ENCODE data around the gene TFCP2L1. TPM values are rescaled to one million over a fixed set of nuclear protein-coding genes. Genes with fewer than 3 reads are reported as not detected.
A peak's percentile ranks its signal among the peaks of the same experiment; 100 is the strongest.
"Not testable (repeated sequence)": the region's sequence is repeated elsewhere in the genome, so short reads cannot be mapped to it uniquely, and the experiment has no call there.

The TFCP2L1 gene
- total RNA-seq, 1 donor from 2014 or later, result 12.3 TPM

GRCh38 chr2:121307048-121307447, 22.0 kb upstream of the TFCP2L1 start:
- no peak overlapping the region for H3K4me3 ChIP-seq (ENCODE audit: low read depth, low read length)
- TF ChIP-seq CTCF (conservative IDR thresholded peaks at IDR 0.05; ENCODE audit: low read depth, low read length), result no peak
- DNase-seq (ENCODE audit: low read depth), result no peak

- TF ChIP-seq CTCF (conservative IDR thresholded peaks at IDR 0.05; ENCODE audit: low read depth, low read length), result no peak
- no peak overlapping the region for H3K4me3 ChIP-seq (ENCODE audit: low read depth, low read length)
- no peak for DNase-seq (ENCODE audit: low read depth)
These were observed 19.9 kb upstream of the TFCP2L1 start for GRCh38 chr2:121304941-121305340.

GRCh38 chr2:121303531-121304263, 18.7 kb upstream of the TFCP2L1 start:
- no peak for DNase-seq (ENCODE audit: low read depth)
- TF ChIP-seq CTCF (conservative IDR thresholded peaks at IDR 0.05; ENCODE audit: low read depth, low read length), result no peak
- H3K4me3 ChIP-seq (ENCODE audit: low read depth, low read length), result no peak overlapping the region

GRCh38 chr2:121301190-121301589, 16.2 kb upstream of the TFCP2L1 start:
- not testable (repeated sequence) for DNase-seq (ENCODE audit: low read depth)

GRCh38 chr2:121298476-121298875, 13.5 kb upstream of the TFCP2L1 start:
- TF ChIP-seq CTCF (conservative IDR thresholded peaks at IDR 0.05; ENCODE audit: low read depth, low read length), result no peak
- DNase-seq (ENCODE audit: low read depth), result no peak

More at GRCh38 chr2:121301190-121301589, 16.2 kb upstream of the TFCP2L1 start:
- H3K4me3 ChIP-seq (ENCODE audit: low read depth, low read length), result not testable (repeated sequence)

GRCh38 chr2:121297866-121298265, 12.9 kb upstream of the TFCP2L1 start:
- H3K4me3 ChIP-seq (ENCODE audit: low read depth, low read length); DNase-seq (ENCODE audit: low read depth): not testable (repeated sequence)

More at GRCh38 chr2:121298476-121298875, 13.5 kb upstream of the TFCP2L1 start:
- H3K4me3 ChIP-seq (ENCODE audit: low read depth, low read length), result no peak overlapping the region

GRCh38 chr2:121297217-121297830, 12.3 kb upstream of the TFCP2L1 start:
- DNase-seq (ENCODE audit: low read depth), result no peak
- H3K4me3 ChIP-seq (ENCODE audit: low read depth, low read length), result no peak overlapping the region
- peak; percentile 79 for TF ChIP-seq CTCF (conservative IDR thresholded peaks at IDR 0.05; ENCODE audit: low read depth, low read length)
